HS-5 (cell line): ENCODE measurements around the gene NECTIN1.

ENCODE experiments used
- DNase-seq: peaks from one replicate; pipeline ENCODE4 v3.0.0-alpha.2; 2012; ENCODE audit warnings: low read depth

The NECTIN1 gene

DNA sequence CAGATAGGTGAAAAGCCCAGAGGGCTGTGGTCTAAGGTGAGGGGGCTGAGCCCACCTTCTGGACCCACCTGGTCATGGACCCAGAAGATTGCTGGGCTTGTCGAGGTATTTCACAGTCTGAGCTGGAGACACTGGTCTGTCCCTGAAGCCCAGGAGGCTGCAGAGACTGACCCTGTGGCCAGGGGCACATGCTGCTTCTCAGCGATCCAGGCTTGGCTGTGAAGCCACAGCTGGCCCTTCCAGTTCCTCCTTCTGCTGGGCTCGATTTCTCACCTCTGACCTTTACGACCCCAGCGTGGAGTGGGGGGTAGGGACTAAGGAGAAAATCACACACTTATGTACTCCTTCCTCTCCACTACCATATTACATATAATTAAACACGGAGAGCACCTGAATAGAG is 88.5 kb downstream of the NECTIN1 start:
- DNase-seq = no peak

- DNase-seq = no peak
These were observed 89.3 kb downstream of the NECTIN1 start for GRCh38 chr11:119639642-119640205.

DNA sequence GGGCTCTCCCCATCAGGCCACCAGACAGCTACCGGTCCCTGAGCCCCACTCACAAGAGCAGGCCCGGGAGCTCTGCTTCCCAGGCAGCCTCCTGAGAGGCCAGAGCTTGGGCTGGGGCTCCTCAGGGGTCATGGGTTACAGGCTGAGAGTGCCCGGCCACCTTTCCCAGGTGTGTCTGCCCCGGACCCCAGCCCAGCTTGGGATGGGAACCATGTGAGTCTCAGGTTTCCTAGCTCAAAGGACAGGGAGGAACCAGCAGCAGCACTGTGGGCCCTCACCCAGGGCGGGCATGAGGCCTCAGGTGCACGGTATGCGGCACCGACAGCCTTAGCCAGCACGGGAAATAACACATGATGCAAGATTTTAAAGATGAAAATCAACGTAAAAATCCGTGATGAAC is 90.1 kb downstream of the NECTIN1 start:
- no peak for DNase-seq

- no peak for DNase-seq
These were observed 91.5 kb downstream of the NECTIN1 start for GRCh38 chr11:119637481-119637880.

DNA sequence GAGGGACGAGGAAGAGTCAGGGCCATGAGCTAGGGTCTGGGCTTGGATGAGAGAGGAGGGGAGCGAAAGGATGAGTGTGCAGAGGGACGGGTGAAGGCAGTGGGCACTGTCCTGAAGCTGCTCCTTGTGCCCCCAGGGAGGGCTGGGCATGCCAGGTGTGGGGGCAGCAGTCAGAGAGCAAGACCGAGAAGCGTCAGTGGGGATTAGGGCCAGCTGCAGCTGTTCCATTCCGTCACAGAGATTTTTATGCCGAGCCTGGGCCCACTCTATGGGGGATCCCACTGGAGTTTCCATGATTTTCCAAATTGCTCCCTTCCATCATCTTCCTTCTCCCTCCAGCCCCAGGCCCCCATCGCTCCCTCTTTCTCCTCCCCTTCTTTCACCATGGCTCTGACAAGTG is 93.2 kb downstream of the NECTIN1 start:
- no peak for DNase-seq

- no peak for DNase-seq
These were observed 93.8 kb downstream of the NECTIN1 start for GRCh38 chr11:119635041-119635740.

- DNase-seq = no peak
These were observed 94.7 kb downstream of the NECTIN1 start for GRCh38 chr11:119634301-119634700.

DNA sequence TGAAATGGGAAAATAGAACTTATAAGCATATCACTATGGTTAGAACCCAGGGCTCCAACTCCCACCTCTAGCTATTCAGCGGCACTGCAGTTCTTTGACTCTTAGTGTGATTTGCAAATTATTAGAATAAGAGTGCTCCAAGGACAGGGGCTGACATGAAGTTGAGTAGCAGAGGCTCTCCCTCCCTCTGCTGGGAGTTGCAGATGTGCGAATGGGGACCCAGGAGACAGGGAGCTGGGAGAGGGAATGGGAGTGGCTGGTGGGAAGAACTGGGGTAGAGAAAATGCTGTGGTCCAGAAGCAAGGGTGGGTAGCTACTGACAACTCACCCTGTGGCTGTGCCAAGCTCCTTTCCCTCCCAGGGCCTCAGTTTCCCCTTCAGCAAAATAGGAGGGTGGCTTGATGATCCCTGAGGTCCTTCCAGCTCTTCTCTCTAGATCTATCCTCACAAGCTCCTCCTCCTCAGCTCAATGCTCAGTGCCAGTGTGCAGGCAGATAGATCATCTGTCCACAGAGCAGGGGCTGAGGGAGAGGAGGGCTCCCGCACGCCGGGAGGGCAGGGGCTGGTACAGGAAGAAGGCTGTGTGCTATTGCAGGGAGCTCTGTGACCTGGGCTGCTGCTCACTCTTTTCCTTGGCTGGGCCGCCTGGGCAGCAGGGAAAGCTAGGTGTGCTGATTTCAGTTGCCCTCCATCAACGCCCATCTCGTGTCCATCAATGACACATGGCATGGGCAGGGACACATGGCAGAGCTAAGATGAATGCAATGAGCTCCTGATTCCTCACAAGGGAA is 99.0 kb downstream of the NECTIN1 start:
- DNase-seq = no peak

DNA sequence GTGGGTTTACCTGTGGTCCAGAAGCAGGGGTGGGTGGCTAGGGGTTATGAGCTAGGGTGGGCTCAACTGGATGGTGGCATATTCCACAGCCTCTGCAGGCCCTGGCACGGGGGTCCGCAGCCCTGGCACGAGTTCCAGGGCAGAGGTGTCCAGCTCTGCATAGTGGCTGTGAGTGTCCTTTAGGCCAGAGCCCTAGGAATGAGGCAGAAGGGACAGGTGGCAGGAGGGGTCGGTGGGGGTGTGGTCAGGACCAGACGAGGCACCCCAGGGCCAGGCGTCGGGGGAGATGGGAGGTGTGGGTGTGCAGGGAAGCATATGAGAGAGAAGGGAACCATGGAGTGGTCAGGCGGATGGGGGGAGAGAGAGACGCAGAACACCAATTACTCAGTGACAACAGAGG is 99.9 kb downstream of the NECTIN1 start:
- DNase-seq = no peak

GRCh38 chr11:119627286-119627685 is 101.7 kb downstream of the NECTIN1 start:
- no peak for DNase-seq

DNA sequence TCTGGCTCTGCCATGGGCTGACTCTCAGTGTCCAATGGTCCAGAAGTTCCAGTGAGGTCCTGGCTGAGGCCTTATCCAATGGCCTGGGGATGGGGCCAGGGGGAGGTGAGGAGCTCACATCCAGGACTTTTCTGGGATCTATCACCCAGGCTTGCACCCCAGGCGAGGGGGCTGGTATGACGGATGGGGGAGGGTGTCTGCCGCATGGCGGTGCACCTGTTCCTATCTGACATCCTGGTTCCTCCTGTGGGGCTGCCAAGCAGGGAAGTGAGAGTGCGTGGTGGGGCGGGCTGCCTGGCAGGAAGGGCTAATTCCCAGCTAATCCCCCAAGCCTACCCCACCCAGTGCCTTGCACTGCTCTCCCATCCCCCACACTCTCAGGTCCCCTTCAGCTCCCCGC is 102.1 kb downstream of the NECTIN1 start:
- no peak for DNase-seq

- no peak for DNase-seq
These were observed 102.7 kb downstream of the NECTIN1 start for GRCh38 chr11:119626197-119626841.

GRCh38 chr11:119625206-119625978 is 103.6 kb downstream of the NECTIN1 start:
- DNase-seq = no peak

- no peak for DNase-seq
These were observed 104.4 kb downstream of the NECTIN1 start for GRCh38 chr11:119624629-119625028.

GRCh38 chr11:119624102-119624615 is 104.8 kb downstream of the NECTIN1 start:
- no peak for DNase-seq

DNA sequence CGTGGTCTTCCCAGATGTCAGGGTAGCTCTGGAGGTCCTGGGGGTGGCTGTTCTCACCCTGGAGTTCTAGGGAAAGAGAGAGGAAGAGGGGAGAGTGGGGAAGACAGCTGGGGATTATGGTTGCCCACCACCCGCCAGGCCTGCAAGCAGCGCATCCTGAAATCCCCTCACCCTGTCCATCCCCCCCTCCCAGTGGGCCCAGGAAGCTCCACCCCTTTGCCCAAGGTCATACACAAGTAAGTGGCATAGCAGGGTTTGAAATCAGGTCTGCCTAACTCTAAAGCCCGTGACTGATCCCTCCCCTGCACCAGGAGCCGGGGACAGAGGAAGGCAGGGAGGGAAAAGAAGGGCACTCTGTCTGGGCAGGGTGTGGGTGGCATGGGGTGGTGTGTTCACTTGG is 105.3 kb downstream of the NECTIN1 start:
- no peak for DNase-seq

DNA sequence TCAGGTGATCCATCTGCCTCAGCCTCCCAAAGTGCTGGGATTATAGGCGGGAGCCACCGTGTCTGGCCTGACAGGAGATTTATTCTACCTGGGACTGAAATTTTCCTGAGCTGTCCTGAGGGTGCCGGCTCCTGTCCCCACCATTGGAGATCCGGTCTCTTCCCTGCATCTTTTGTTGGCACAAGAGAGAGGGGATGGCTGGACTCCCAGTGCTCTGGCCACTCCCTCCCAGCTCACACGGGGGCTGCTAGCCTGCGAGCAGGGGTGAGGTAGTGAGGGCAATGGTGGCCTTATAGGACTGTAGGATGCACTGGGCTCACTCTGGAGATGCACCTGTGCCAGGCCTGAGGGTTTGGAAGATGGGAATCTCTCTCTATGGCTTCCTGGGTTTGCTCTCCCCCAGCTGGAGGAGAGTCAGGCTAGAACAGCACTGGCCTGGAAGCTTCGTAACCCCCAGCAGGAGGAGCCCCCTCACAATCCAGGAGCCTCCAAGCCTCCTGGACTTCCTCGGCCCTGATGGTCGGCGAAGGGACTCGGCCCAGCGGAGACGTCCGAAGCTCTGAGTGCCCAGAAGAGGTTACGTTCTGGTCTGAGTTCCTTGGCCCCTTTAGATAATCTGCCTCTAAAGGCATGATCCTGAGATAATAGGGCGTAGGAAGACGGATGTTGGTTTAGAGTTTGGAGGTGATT is 106.4 kb downstream of the NECTIN1 start:
- no peak for DNase-seq

- DNase-seq = no peak
These were observed 109.3 kb downstream of the NECTIN1 start for GRCh38 chr11:119619665-119620064.

DNA sequence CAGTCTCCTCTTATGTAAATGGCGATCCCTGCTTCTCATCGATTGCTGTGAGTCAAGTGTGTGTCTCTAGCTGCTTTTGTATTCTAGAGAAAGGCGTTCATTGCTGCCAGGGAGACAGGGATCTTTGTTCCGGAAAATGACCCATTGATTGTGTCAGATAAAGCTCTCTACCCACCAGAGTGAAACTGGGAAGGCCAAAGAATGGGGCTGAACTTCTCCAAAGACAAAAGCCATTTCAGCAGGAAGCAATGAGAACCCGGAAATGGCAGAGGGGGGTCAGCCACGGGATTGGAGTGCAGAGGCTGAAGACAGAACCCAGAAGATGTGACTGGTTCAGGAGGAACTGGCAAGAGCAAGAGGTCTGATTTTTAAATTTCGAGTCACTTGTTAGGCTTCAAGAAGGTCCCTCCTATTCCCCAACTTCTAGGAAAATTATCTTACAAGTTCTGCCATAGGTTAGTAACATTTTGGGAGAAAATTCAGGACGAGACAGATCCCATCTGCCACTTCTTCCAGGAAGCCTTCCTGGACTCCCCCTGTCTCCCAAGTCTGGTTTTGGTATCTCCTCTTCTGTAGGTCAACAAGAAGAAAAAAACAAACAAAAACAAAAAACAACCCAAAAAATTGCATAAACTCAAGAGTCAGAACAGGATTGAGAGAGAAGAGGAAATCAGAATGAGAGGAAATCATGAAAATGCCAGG is 110.6 kb downstream of the NECTIN1 start:
- no peak for DNase-seq

DNA sequence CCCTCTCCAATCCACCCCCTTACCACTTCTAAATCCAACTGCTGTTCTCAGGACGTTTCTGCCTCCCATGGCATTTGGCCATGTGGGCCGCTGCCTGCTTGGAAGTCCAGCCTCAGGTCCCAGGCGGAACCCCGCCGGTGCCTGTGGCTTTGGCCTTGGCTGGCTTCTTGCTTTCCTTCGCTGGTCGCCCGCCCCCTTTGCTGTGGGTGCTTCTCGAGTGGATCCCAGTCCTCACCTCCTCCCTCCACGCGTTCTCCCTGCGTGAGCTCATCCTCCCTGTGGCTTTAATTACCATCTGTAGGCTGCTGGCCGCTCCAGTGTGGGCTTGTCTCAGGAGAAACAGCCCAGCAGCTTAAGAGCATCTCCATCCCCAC is 111.7 kb downstream of the NECTIN1 start:
- no peak for DNase-seq
